ENCODE results near the gene LRRFIP2. TPM values are rescaled to one million over a fixed set of nuclear protein-coding genes. Genes with fewer than 3 reads are reported as not detected.

LRRFIP2 gene
- total RNA-seq, 2 experiments from 2014 or later: 31.7 TPM

Other genes with a start within 250 kb of the LRRFIP2 start
- 10 to 100 TPM; 49.3 to 52.3 TPM for gene TRANK1, start 229.5 kb downstream of the LRRFIP2 start, total RNA-seq
- gene EPM2AIP1, start 181.5 kb downstream of the LRRFIP2 start, total RNA-seq: 10 to 100 TPM; 18.4 to 19.3 TPM
- 10 to 100 TPM; 60.9 to 65.3 TPM for gene MLH1, start 181.1 kb downstream of the LRRFIP2 start, total RNA-seq
- gene GOLGA4, start 68.7 kb upstream of the LRRFIP2 start, total RNA-seq: 10 to 100 TPM; 32.3 to 36.5 TPM